Muscle of back (tissue), 11 donors: ENCODE results near the gene DOC2B. TPM values are rescaled to one million over a fixed set of nuclear protein-coding genes. Genes with fewer than 3 reads are reported as not detected.
"Not testable (repeated sequence)": the region's sequence is repeated elsewhere in the genome, so short reads cannot be mapped to it uniquely, and the experiment has no call there.

ENCODE experiments used
- DNase-seq, 3 donors: peaks; one replicate each; pipeline versions ENCODE4 v3.0.0 to v3.0.0-alpha.2; 2013
- polyA plus RNA-seq, 10 donors: library from polyadenylated mRNA; unstranded; fragments of 120-200 nt; gene quantifications; one replicate each; pipeline ENCODE4 v1.2.1, GENCODE V29; 2013; ENCODE audit not compliant: insufficient read length in 10 of 10

The DOC2B gene
- polyA plus RNA-seq, 10 donors = 3.2 to 6.1 (median 4.6) TPM

GRCh38 chr17:146983-147761 is 34.3 kb downstream of the DOC2B start:
- no peak for DNase-seq

- no peak for DNase-seq
Observed at GRCh38 chr17:146546-146945, 34.9 kb downstream of the DOC2B start.

GRCh38 chr17:145671-146541 is 35.5 kb downstream of the DOC2B start:
- peak in 2 of 3 donors; percentile 21 to 59 for DNase-seq

GRCh38 chr17:144936-145670 is 36.3 kb downstream of the DOC2B start:
- no peak for DNase-seq

GRCh38 chr17:143785-144281 is 37.6 kb downstream of the DOC2B start:
- DNase-seq = peak; percentile 56 to 88 (median 80)

- no peak for DNase-seq
Observed at GRCh38 chr17:142876-143784, 38.3 kb downstream of the DOC2B start.

- DNase-seq = no peak
Observed at GRCh38 chr17:142102-142661, 39.3 kb downstream of the DOC2B start.

- not testable (repeated sequence) for DNase-seq
Observed at GRCh38 chr17:139401-140205, 41.8 kb downstream of the DOC2B start.

GRCh38 chr17:137166-137807 is 44.2 kb downstream of the DOC2B start, which contains the start of gene SCGB1C2:
TSS of gene SCGB1C2 (plus strand) at chr17:137569. CDS start at chr17:137591, 22 bp downstream.
- not testable (repeated sequence) for DNase-seq

GRCh38 chr17:136531-136930 is 44.9 kb downstream of the DOC2B start:
- DNase-seq = not testable (repeated sequence)

- not testable (repeated sequence) for DNase-seq
Observed at GRCh38 chr17:135895-136294, 45.6 kb downstream of the DOC2B start.

GRCh38 chr17:135022-135421 is 46.4 kb downstream of the DOC2B start:
- not testable (repeated sequence) for DNase-seq

GRCh38 chr17:134332-134785 is 47.1 kb downstream of the DOC2B start:
- not testable (repeated sequence) for DNase-seq

- DNase-seq = not testable (repeated sequence)
Observed at GRCh38 chr17:133932-134331, 47.5 kb downstream of the DOC2B start.

- not testable (repeated sequence) for DNase-seq
Observed at GRCh38 chr17:118339-118917, 63.0 kb downstream of the DOC2B start.

GRCh38 chr17:113111-113510 is 68.3 kb downstream of the DOC2B start:
- DNase-seq = peak; percentile 1 to 100 (median 30)
